Kasumi-1 (cell line): ENCODE results near the gene ITGA4.

ENCODE experiments used
- DNase-seq, 2 experiments: peaks; one replicate each; lab custom pipeline; 2025; lab: John Stamatoyannopoulos, UW

ITGA4 gene

DNA sequence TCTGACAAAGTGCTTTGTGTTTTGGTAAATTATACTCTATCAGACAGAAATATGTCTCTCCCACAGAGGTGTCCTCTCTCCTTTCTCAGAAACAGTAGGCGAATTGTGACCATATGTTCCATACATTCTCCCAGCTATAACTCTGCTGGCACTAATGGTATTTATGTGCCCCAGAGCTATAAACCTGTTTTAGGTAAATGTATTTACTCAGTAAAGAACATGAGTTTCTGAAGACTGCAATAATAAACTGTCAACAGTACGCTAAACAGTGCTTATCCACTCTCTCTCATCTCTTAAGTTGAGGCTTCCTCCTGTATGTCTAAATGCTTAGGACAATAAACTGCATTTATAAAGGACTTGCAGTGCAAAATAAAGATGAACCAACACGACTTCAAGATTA, 58.5 kb downstream of the ITGA4 start:
- no peak for DNase-seq

DNA sequence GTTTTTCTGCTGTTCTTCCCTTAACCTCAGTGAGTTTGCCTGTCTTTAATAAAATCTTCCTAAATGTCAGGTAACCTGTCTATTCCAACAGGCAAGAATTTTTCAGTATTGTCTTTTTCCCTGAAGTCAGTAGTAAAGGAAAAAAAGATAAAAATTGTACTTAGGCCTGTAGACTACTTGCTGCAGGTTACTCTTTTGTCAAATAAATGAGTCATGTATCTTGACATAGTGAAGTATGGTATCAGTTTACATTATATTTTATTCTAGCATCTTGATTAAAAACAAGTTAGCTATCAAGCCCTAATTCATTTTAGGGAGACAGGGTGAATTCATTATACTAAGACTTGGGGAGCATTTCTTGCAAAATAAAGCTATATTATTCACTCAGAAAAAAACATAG, 59.8 kb downstream of the ITGA4 start:
- no peak for DNase-seq

DNA sequence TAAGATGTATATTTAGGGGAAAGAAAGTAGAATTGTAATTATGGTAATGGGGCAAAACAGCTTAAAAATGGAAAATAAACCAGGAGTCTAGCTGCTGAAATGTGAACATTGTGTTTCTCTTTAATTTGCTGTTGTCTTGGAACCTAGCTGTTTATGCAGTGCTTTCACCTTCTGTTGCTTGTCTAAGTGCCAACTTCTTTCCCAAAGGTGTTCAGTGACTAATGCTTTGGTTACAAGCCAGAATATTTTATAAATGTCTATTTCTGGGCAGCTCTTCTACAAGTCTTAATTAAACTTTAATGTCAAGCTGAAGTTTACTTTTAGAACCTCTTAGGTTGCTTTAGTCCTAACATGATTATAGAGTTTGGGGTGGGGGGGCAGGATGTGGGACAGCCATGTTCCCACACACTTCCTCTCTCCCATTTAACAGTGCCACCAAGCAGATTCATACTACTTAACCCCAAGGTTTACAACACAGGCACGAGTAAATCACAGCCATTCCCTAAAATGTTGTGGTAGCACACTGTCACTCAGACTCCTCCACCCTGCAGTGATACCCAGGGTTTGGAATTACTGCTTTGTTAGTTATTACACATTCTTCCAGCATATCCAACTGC, 60.6 kb downstream of the ITGA4 start:
- DNase-seq, result no peak

DNA sequence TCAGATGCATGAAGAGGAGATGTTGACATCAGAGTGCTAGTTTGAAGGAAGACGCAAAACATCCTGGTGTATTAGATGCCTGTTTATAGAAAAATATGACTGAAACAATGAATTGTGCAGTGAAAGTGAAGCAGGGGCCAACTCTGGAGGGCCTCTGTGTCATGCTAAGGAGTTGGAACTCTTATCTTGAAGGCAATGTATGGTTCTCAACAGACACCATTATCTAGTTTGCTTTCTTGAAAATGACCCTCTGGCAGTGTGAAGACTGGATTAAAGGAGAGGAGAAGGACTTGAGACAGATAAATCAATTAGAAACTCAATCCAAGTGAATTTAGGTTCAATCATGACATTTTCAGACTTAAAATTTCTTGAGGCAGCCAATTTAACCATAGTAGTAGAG, 63.1 kb downstream of the ITGA4 start:
- no peak for DNase-seq

DNA sequence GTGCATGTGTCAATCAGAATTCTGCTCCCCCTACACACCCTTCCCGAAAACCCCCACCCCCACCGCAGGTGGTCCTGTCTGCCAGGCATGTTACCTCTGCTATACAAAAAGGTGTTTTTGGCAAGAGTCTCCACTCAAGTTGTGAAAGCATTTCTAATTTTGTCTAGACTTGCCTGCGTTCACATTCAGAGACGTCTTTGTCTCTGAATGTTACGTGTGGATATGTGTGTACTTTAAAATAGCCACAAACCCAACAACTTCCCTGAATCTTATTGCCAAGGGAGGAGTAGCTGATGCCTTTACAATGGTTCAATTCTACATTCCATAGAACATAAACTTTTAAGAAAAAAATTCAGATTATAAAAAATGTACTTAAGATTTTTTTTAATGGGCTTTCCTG, 66.6 kb downstream of the ITGA4 start:
- no peak for DNase-seq

DNA sequence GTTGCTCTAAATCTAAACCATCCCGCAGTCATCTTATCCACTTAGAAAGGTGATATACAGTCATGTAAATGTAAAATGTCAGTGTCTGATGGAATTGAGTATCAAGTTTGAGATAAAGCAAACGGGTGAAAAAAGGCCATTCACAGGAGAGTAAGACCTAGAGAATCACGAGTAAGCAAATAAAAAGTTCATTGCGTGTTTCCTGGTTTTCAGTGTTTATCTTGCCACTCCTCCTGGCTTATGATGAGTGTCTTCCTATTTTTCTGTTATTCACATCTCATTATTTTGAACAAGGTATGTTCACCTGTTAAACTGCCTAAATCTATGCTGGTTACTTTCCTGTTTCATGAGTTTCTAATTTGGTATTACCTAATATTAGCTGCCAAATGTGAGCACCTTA, 68.8 kb downstream of the ITGA4 start:
- no peak for DNase-seq

DNA sequence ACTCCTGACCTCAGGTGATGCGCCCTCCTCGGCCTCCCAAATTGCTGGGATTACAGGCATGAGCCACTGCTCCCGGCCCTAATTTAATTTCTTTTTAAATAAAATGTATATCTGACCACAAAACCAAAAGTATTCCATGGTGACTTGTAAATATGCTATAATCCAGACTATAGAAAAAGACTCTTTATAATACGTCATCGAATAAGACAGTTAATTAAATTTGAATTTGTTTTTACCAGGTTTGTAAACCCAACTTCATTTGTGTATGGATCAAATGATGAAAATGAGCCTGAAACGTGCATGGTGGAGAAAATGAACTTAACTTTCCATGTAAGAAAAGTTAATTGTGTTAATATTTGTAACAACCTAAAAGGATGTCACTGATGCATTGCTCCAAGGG, 69.9 kb downstream of the ITGA4 start:
- no peak for DNase-seq

DNA sequence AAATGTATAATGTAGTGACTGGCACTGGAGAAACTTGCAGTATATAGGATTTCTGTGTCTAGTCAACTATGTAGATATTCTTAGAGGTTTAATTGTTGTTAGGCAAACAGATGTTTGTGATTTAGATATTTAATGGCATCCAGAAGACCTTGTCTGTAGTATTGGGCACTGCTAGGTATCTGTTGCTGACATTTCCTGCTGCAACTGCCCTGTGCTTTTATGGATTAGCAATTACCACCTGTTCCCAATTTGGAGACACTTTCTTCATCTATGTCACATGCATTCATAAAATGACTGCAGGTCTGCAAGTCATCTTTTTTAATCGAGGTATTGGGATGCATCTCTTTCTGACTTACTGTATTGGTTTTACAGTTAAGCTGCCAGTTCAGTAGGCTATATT, 71.3 kb downstream of the ITGA4 start:
- DNase-seq, result no peak

DNA sequence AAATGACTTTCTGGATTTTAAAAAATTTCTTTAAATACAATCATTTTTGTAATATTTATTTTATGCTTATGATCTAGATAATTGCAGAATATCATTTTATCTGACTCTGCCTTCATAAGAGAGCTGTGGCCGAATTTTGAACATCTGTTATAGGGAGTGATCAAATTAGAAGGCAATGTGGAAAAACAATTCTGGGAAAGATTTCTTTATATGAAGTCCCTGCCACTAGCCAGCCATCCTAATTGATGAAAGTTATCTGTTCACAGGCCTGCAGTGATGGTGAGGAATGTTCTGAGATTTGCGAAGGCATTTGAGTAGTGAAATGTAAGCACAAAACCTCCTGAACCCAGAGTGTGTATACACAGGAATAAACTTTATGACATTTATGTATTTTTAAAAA, 79.5 kb downstream of the ITGA4 start:
- no peak for DNase-seq

DNA sequence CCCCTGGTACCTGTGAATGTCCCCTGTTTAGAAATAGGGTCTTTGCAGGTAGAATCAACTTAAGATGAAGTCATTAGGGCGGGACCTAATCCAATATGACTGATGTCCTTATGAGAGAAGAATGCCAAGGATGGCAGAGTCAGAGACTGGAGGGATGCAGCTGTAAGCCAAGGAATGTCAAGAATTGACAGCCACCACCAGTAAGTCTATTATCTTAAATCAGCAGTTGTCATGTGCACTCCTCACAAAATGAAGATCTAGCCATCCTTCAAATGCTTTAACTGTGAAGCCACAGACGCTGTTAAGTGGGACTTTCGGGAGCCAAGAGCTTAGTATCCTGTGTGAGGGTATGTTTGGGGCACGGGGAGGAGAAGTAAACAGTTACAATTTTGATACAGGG, 83.2 kb downstream of the ITGA4 start:
- no peak for DNase-seq

DNA sequence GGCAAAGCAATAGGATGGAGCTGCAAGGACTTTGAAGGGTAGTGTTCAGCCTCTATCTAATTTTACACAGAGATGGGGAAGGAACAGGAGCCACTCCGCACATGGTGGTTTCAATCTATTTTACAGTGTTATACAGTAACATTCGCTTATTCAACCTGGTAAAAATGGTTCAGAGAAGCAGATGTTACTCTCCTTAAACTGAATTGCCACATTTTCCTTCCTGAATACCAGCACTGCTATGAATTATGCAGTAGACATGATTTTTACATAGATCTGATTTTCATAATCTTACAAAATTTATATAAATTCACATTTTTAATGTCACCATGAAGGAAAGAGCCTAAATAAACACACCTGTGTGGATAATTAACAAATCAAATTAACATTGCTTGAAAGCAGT, 85.0 kb downstream of the ITGA4 start:
- no peak for DNase-seq

DNA sequence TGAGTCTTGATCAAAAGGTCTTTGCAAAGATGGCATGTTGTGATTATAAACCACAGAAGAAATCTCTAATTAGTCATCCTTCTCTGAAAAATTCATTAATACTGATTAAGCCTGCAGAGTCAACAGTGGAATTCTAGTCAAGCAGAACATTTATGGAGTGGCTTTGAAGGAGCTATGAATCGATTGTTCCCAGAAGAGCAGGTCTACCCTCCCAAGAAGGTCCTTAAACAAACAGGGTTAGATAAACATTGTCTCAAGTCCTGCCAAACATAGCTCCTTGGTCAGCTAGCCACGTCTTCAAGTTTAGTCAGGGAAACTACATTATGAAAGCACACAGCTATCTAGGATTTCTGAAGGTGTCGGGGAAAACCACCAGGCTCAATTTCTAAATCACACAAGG, 88.9 kb downstream of the ITGA4 start:
- DNase-seq, result no peak

DNA sequence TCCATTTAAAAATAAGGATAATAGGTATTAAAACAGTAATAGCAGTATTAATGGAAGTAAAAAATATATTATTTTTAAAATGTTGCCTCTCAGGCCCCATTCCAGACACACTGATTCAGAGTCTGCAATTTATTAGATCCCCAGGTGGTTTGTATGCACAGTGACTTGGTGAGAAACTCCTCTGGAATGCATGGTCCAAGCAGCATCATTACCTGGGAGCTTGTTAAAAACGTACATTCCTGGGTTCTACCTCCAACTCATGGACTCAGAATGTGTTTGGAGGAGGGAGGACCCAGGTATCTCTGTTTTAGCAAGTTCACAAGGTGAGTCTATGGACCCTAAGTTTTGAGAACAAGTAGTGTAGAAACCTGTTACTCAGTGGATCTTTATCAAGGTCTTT, 95.6 kb downstream of the ITGA4 start:
- DNase-seq, result no peak

DNA sequence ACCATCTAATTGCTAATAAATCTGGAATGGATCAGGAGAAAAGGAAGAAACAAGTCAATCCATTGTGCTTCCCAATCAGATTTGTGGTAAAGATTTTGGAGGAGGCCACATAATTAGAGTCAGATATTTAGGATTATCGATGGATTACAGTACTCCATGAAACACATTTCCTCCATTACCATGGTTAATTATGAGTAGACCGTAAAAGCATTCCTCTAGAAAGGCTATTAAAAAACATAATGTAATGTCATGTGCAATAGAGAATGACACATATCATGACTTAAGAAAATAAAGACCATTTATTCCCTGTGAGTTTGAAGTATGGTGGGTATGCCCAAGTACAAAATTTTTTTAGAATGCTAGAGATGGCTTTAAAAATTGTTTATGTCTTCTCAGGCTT, 96.1 kb downstream of the ITGA4 start:
- no peak for DNase-seq

DNA sequence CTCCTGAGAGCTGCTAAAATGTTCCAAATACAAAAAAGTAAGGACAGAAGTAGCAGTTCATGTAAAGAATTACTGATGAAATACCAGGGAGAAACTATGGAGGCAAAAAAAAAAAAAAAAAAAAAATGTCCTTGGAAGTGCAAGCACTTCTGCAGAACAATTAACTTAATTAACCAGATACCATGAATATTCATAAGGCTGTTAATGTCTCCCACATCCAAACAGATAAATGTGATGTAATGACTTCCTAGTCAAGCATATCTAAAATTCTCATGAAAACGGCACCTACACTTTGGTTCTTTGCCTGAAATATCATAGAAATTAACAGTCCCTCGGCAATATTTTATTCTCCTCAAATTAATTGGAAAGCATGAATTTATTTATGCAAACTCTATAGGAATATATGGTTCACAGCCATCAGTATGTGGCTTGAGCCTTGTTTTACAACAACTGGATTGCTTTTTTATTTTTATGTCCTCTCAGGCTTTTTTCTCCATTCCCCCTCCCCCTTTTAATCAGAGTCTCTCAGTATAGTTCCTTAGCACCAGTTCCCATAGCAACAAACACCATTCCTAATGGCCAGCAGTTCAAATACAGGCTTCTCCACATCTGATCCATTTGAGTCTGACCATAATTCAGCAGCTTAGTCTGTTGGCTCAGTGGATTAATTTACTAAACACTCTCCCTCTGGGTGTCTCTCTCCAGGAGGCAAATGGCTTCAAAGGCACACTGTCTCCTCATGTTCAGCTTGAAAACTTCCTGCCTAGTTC, 97.1 kb downstream of the ITGA4 start:
- DNase-seq, result peak in 1 of 2 experiments; percentile 18

DNA sequence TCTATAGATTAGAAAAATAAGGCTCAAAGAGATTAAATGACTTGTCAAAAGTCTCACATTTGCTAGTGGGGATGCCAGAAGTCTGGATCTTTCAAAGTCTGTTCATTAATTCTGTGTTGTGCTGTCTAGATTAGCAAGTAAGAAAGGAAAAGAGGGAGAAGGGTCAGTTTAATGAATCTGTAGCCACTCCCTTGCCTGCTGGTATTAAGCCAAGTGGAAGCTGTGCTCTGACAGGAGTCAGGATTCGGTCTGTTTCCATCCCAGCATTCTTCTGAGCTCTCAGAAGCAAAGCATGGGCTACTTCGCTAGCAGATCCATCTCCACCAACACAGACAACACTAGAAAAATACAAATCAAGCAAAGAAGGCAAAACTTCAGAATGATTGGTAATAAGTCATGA, 101.2 kb downstream of the ITGA4 start:
- DNase-seq, result no peak

DNA sequence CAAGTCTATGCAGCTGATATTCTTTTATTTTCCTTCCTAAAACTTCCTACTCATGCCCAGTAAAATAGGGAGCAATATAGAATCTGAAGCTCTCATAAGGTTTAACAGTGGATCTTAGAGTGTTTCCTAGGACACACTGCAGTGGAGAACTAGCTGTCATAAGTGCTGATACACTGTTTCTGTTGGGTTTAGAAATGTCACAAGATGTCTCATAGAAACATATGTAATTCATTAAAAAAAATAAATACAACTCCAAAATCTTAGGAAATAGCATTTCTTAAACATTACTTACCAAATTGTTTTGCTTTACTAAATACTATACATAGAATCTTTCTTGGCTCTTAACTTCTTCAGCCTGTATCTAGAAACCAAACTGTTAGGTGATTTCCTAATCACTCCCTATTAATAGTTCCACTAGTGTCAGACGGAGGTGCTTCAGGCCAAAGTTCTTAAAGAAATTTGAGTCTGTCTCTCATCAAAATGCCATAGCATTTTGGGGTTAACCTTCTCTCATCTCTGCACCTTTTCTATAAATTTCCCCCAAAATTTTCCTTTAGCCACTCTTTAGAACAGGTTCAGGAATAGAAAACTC, 106.0 kb downstream of the ITGA4 start:
- no peak for DNase-seq

DNA sequence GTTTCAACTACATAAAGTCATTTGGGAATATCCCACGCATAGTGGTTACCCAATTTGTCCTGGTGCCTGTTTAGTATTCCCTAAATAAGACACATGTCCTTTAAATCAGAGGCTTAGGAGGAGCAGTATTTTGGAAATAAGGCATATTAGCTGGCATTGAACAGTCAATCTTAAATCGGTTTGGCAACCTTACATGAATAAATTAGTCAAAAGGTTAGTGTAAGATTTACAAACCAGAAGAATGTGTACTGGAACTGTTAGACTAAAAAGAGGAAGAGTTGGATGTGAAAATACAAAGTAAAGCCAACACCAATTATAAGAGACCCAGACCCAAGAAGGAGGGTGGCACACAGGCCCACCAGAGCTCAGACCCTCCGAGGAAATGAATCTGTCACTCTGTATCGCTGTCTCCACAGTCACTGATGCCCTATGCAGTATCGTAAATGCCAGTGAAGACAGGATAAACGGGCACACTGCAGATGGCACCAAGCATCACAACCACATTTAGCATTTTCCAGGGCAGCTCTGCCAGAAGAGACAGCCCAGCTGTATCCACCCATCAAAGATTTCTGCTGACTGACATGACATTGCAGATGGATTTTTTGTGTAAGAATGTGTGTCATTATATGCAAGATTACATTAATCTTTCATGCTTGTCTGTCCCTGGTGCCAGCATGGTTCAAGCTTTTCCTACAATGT, 109.3 kb downstream of the ITGA4 start:
- DNase-seq, result no peak

DNA sequence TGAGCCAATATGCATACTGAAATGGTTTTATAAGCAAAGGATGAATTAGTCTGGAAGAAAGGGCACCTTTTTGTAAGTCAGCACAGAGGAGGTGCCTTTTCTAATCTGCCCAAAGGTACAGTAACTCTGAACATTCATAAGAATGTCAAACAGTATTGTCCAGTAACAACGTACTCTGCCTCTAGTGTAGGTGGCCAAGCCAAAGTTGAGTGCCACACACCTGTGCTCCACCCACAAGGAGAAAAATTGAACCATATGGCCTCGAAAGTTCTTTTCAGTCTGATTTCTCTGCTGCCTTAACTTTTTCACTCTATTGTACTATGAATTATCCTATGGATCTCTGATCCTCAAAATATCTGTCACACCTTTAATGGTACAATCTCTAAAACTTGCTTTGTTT, 112.9 kb downstream of the ITGA4 start:
- DNase-seq, result no peak

DNA sequence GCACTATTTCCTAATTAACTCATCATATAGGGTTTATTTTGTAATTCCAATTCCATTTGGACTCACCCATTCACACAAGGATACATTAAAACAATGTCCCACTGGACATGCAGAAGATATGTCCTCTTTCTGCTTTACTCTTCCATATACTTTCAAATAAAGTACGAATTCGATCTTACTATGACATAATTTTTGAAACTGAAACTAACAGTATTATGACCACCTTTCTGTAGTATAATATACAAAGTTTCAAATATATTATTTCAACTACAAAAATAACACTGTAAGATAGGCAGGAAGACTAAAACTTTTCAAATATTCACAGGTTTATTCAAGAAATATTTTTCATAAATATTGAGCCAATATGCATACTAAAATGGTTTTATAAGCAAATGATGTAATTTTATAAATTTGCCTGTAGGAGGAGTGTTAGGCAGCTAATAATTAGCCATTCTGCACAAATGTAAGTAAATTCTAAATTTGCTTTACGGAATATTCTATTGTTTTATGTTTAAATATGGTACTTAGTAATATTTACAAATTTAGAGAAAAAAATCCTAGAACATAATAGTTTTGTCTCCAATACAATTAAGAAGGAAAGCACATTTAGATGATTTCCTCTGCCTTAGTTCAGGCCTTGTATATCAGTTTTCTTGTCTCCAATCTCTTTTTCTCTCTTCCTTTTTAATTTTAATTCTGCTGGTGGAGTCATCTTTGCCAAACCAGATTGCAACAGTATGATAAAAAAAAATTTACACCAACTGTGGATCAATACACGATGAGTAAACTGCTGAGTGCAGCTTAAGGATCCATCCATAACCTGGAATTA, 113.9 kb downstream of the ITGA4 start:
- peak; percentile 61 to 79 for DNase-seq

DNA sequence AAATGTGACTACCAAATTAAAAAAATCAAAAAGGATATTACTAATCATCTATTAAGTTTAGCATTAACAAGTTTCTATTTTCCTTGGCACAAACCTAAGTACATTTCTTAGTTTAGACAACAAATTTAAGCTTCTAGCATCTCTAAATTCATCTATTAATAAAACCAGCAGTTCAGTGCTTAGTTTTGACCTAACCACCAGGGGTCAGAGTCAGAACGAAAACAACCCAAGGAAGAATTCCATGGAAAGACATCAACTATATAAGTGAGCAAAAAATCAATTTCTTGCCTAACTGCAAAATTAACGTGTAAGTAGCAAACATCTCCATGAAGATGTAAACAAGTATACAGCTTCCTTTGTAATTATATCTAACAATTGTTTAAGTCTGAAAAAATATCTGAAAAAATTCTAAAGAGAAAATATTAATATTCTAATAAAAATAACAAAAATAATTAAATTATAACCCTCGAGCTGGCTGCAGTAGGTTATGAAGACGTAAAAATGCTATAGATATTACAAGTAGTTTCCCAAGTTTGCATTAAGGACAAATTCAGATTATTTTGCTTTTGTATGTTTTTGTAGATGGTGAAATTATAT, 116.1 kb downstream of the ITGA4 start:
- peak; percentile 76 to 80 for DNase-seq

DNA sequence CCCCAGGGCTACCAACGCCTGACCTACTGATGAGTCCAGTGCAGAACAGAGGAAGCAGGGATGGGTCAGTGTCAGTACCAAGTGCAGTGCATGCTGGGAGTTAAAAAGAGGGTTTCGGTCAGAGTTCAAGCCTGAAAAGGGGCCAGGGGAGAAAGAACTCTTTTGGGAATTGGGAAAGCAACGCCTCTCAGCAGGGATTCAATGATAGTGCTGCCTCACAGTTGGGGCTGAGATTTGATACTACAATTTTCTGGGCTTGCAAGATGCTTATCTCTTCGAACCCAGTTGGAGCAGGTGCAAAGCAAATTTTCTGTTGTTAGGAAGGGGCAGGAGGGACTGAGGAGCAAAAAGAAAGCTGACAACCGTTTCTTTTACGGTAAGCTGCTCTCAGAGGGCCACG, 117.1 kb downstream of the ITGA4 start:
- DNase-seq, result no peak
